Panc1 (cell line): Measurements from ENCODE around the gene HAGH. TPM values are rescaled to one million over a fixed set of nuclear protein-coding genes. Genes with fewer than 3 reads are reported as not detected.

Experiments used
- ATAC-seq: fragments of 200-7000 bp; cut with Tn5 transposase; 2 replicates; pipeline ENCODE4 v1.9.1; 2020; ENCODE audit warnings: mild to moderate bottlenecking, moderate library complexity
- BruUV-seq: library from RNA; stranded (reverse); fragments of 400-500 nt; replicated peaks from 2 replicates; lab custom pipeline; 2021; lab: Mats Ljungman, UMichigan
- CTCF ChIA-PET: fragments of 300-600 bp; sonication (Branson Sonifier 250); formaldehyde crosslinking; loops from one replicate; lab custom pipeline; 2022; ENCODE audit warnings: antibody characterized with exemption; lab: Charles Lee
- POLR2A ChIA-PET: fragments of 300-600 bp; sonication (Branson Sonifier 250); formaldehyde crosslinking; loops from one replicate; lab custom pipeline; 2022; ENCODE audit warnings: antibody characterized with exemption; lab: Charles Lee
- DNase-seq: peaks from one replicate; pipeline ENCODE4 v3.0.0-alpha.2; 2010; ENCODE audit warnings: low read depth, low spot score
- H3K27ac ChIP-seq: 2 replicates; pipeline ENCODE4 v1.5.1; 2011; ENCODE audit warnings: mild to moderate bottlenecking, low read length, inconsistent platforms
- H3K27me3 ChIP-seq: fragments of 200-500 bp; sonication (Bioruptor generic); 2 replicates; pipeline ENCODE4 v1.6.0; 2014; ENCODE audit warnings: low read length, inconsistent platforms; ENCODE audit not compliant: control insufficient read depth, insufficient read depth
- H3K36me3 ChIP-seq: fragments of 200-500 bp; sonication (Bioruptor generic); 2 replicates; pipeline ENCODE4 v1.5.1; 2014; ENCODE audit warnings: inconsistent platforms, mild to moderate bottlenecking, low read length, moderate library complexity; ENCODE audit not compliant: control insufficient read depth, insufficient read depth
- H3K4me1 ChIP-seq: 2 replicates; pipeline ENCODE4 v1.5.1; 2011; ENCODE audit warnings: inconsistent platforms, mild to moderate bottlenecking, low read length, moderate library complexity; ENCODE audit not compliant: control insufficient read depth, insufficient read depth
- H3K4me3 ChIP-seq, 2 experiments: 2 replicates each; pipeline ENCODE4 v1.5.1; 2011 to 2012; ENCODE audit warnings: low read depth in 2 of 2, low read length in 2 of 2, mild to moderate bottlenecking in 2 of 2, inconsistent platforms in 1 of 2, moderate library complexity in 1 of 2
- H3K9me3 ChIP-seq: fragments of 200-500 bp; sonication (Bioruptor generic); 2 replicates; pipeline ENCODE4 v1.5.1; 2014; ENCODE audit warnings: low read depth, mild to moderate bottlenecking, inconsistent platforms, low read length, moderate library complexity; ENCODE audit not compliant: control insufficient read depth, insufficient read depth
- CTCF ChIP-seq: fragments of 450-650 bp; IDR thresholded peaks from 2 replicates; pipeline ENCODE4 v1.5.1; 2017; ENCODE audit warnings: mild to moderate bottlenecking
- POLR2AphosphoS5 ChIP-seq: IDR thresholded peaks from 2 replicates; pipeline ENCODE4 v1.6.1; 2012; ENCODE audit warnings: mild to moderate bottlenecking, low read depth, low read length, moderate library complexity
- SIN3A ChIP-seq: IDR thresholded peaks from 2 replicates; pipeline ENCODE4 v1.6.1; 2012; ENCODE audit warnings: low read depth, mild to moderate bottlenecking, low read length, moderate library complexity, borderline replicate concordance; ENCODE audit not compliant: insufficient read depth
- TCF7L2 ChIP-seq: IDR thresholded peaks from 2 replicates; pipeline ENCODE4 v1.6.1; 2011; ENCODE audit warnings: mild to moderate bottlenecking, low read depth, low read length, inconsistent platforms
- in situ Hi-C: cut with HindIII; loops from 2 replicates; pipeline ENCODE4 v1.10.0; 2016; ENCODE audit warnings: low sequenced_read_pairs, low pct_unique_long_range_greater_than_20kb
- intact Hi-C: fragments of 100-400 bp; cut with micrococcal nuclease; formaldehyde crosslinking; loops from one replicate; pipeline ENCODE4 v1.10.0; 2022; ENCODE audit not compliant: unreplicated experiment
- total RNA-seq: library from RNA; stranded (reverse); gene quantifications from one replicate; pipeline ENCODE4 v1.2.1, GENCODE V29; 2021; ENCODE audit not compliant: unreplicated experiment
- TF ChIP-seq, protein P1 (sequence below), 2 experiments: IDR thresholded peaks; 2 replicates each; pipeline ENCODE4 v1.6.1; 2011 to 2012; ENCODE audit warnings: low read depth in 2 of 2, control low read depth in 1 of 2, low read length in 1 of 2, mild to moderate bottlenecking in 1 of 2, moderate library complexity in 1 of 2; ENCODE audit not compliant: insufficient read depth in 1 of 2

The HAGH gene
- total RNA-seq, 1 experiment from 2014 or later: 58.9 TPM

DNA sequence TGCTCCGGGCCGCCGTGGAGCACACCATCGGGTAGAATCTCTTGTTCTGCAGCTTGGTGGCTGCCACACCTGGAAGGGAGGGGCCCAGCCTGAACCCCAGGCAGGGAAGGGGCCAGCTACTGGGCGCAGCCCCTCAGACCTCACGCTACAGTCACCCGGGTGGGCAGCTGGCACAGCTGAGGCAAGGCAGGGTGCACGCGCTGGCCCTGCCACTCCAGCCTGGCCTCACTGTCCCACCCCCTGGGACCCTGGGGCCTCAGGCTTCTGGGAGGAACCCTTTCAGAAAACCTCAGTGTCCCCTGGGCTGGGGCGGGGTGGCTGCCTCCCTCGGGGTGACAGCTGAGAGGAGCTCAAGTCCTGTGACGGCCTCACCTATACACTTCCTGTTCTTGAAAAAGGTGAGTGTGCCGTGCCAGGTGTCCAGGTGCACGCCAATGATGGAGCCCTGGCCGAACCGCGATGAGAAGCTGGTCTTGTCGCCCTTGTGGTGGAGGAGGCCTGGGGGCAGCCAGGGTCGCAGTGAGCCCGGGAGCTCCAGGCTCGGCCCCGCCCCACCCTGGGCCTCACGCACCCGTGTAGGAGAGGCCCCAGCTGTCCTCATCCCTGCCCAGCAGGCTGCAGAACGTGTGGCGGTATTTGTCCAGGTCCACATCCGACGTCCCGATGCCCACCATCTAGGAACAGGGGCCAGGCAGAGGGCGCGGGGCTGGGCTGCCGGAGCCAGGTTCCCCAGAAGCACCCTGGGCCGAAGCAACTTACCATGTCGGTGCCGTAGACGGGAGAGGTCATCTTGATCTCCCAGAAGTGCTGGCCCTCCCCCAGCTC lies 49.0 kb downstream of the HAGH start:
- BruUV-seq: no TSS peak
- in situ Hi-C loops: no loop called here
- Histone ChIP-seq H3K4me3 (no peak overlapping the region), H3K4me1 (peaks cover 61% of the 10 kb centered on the region), H3K27ac (peak overlapping the region; percentile 77; the same call in 1 of the 2 replicates), H3K36me3 (no peaks in the 10 kb centered on the region; the same call in 1 of the 2 replicates), H3K27me3 (no peaks in the 10 kb centered on the region), H3K9me3 (no peaks in the 10 kb centered on the region)
- intact Hi-C loops: loop anchor here (10.0 kb wide), 1 partner anchor 1093 kb away; the partner anchor contains the start of genes JMJD8 and STUB1
- POLR2A ChIA-PET: no interaction called here
- TF ChIP-seq POLR2AphosphoS5 (peak; percentile 51; the same call in 1 of the 2 replicates), TCF7L2 (no peak), SIN3A (no peak), CTCF (no peak)
- TF ChIP-seq, protein P1, sequence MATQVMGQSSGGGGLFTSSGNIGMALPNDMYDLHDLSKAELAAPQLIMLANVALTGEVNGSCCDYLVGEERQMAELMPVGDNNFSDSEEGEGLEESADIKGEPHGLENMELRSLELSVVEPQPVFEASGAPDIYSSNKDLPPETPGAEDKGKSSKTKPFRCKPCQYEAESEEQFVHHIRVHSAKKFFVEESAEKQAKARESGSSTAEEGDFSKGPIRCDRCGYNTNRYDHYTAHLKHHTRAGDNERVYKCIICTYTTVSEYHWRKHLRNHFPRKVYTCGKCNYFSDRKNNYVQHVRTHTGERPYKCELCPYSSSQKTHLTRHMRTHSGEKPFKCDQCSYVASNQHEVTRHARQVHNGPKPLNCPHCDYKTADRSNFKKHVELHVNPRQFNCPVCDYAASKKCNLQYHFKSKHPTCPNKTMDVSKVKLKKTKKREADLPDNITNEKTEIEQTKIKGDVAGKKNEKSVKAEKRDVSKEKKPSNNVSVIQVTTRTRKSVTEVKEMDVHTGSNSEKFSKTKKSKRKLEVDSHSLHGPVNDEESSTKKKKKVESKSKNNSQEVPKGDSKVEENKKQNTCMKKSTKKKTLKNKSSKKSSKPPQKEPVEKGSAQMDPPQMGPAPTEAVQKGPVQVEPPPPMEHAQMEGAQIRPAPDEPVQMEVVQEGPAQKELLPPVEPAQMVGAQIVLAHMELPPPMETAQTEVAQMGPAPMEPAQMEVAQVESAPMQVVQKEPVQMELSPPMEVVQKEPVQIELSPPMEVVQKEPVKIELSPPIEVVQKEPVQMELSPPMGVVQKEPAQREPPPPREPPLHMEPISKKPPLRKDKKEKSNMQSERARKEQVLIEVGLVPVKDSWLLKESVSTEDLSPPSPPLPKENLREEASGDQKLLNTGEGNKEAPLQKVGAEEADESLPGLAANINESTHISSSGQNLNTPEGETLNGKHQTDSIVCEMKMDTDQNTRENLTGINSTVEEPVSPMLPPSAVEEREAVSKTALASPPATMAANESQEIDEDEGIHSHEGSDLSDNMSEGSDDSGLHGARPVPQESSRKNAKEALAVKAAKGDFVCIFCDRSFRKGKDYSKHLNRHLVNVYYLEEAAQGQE (IDR thresholded peaks at IDR 0.05; ENCODE audit: insufficient read depth in 1 of 2, low read depth in 2 of 2, low read length in 1 of 2): no peak
- CTCF ChIA-PET: interaction anchor here (0.6 kb wide), 1 partner anchor 46 kb away, joined by 17 read pairs; no protein-coding TSS in a partner anchor
- ATAC-seq (no peak), DNase-seq (no peak)

GRCh38 chr16:1776991-1777374 lies 49.6 kb downstream of the HAGH start:
- no TSS peak for BruUV-seq
- POLR2A ChIA-PET: no interaction called here
- peak overlapping the region; percentile 70 for H3K27ac ChIP-seq
- intact Hi-C loops (loop anchor here (10.0 kb wide), 1 partner anchor 1092 kb away; the partner anchor contains the start of genes JMJD8 and STUB1), in situ Hi-C loops (no loop called here)
- no peaks in the 10 kb centered on the region; the same call in 1 of the 2 replicates for H3K36me3 ChIP-seq
- TF ChIP-seq POLR2AphosphoS5: 0 out of 2 replicates have a peak, but pooled peaks have one; percentile 42
- no peak for TF ChIP-seq CTCF
- no peaks in the 10 kb centered on the region for H3K9me3 ChIP-seq
- no peak overlapping the region for H3K4me3 ChIP-seq
- DNase-seq (no peak), ATAC-seq (no peak)
- H3K27me3 ChIP-seq: no peaks in the 10 kb centered on the region
- CTCF ChIA-PET: interaction anchor here (0.6 kb wide), 1 partner anchor 47 kb away, joined by 17 read pairs; no protein-coding TSS in a partner anchor
- peaks cover 61% of the 10 kb centered on the region for H3K4me1 ChIP-seq
